ENCODE data around the gene HAUS8. TPM values are rescaled to one million over a fixed set of nuclear protein-coding genes. Genes with fewer than 3 reads are reported as not detected.

The HAUS8 gene
- total RNA-seq: 9.3 TPM

DNA sequence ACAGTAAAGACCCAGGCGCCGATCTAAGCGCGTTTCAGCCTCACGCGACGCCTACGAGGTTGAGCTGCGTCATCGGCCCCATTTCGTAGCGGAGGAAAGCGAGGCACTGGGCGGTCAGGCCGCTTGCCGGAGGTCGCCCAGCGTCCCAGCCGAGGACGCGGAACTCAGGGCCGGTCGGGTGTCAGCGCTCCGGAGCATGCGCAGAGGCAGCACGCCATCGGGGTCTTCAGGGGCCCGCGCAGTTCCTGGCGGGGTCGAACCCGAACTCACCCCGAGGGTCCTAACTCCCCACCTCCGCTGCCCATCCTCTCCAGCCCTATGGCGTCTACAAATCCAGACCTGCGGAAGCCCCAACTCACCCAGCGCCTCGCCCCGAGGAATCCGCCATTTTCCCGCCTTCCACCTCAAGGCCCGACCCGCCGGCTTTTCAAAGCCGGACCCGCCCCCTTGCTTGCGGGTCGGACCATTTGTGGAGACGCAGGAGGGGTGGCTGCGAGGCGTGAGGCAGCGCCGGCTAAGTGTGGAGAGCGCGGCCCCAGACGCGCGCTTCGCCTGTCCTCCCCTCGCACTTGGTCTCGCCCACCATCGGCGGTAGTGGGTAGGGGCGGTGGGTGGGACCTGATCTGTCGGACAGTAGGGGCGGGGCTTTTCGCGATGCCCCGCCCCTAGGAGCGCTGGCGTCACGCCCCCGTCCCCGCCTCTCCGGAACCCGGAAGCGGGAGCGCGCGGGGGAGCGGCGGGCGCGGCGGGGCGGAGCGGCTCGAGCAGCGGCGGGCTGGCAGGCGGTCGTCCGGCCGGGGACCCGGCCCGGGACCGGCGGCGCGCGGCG, at the start of gene HAUS8, which contains the start of gene MYO9B:
Gene HAUS8 (minus strand): TSS at position 418 of the 829 bp plus-strand sequence. CDS start 30 bp downstream, at position 388.
Gene MYO9B (plus strand): TSS at position 743 of the 829 bp plus-strand sequence. CDS start 25,941 bp downstream, outside the sequence.
- peak within 1 kb of the TSS; percentile 77 for H3K4me3 ChIP-seq (ENCODE audit: low read length)
- H3K27me3 ChIP-seq (ENCODE audit: insufficient read depth, low read length): no peaks in the 10 kb centered on the region
- peaks cover 57% of the 10 kb centered on the region for H3K4me1 ChIP-seq (ENCODE audit: insufficient read depth, low read length)
- no peaks in the 10 kb centered on the region for H3K9me3 ChIP-seq (ENCODE audit: low read depth, low read length)

- no peaks in the 10 kb centered on the region for H3K9me3 ChIP-seq (ENCODE audit: low read depth, low read length)
- H3K4me3 ChIP-seq (ENCODE audit: low read length): no peak overlapping the region
- peaks cover 65% of the 10 kb centered on the region for H3K4me1 ChIP-seq (ENCODE audit: insufficient read depth, low read length)
- no peaks in the 10 kb centered on the region for H3K27me3 ChIP-seq (ENCODE audit: insufficient read depth, low read length)
Measured at GRCh38 chr19:17124025-17124424, 48.8 kb upstream of the HAUS8 start.

DNA sequence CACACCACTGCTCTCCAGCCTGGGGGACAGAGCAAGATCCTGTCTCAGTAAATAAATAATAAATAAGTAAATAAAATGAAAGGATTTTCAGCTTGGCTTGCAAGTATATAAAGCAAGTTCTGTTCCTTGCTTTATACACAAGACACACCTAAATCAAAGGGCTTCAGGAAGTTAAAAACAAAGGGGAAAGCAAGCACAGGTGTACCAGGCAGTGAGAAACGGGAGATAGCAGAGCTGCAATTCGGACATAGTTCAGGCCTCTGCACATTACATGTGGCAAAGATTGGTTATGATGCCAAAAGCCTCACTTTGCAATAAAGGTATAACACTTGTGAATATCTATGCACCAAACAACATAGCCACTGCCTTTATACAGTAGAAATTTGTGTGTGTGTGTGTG, 47.8 kb upstream of the HAUS8 start:
- Histone ChIP-seq H3K27me3 (ENCODE audit: insufficient read depth, low read length) (no peaks in the 10 kb centered on the region), H3K9me3 (ENCODE audit: low read depth, low read length) (no peaks in the 10 kb centered on the region), H3K4me1 (ENCODE audit: insufficient read depth, low read length) (peaks cover 65% of the 10 kb centered on the region), H3K4me3 (ENCODE audit: low read length) (no peak overlapping the region)

- H3K4me1 ChIP-seq (ENCODE audit: insufficient read depth, low read length): peaks cover 60% of the 10 kb centered on the region
- no peaks in the 10 kb centered on the region for H3K9me3 ChIP-seq (ENCODE audit: low read depth, low read length)
- no peak overlapping the region for H3K4me3 ChIP-seq (ENCODE audit: low read length)
- H3K27me3 ChIP-seq (ENCODE audit: insufficient read depth, low read length): no peaks in the 10 kb centered on the region
Measured at GRCh38 chr19:17121736-17122293, 46.6 kb upstream of the HAUS8 start.

GRCh38 chr19:17118957-17119356, 43.7 kb upstream of the HAUS8 start:
- H3K4me3 ChIP-seq (ENCODE audit: low read length): no peak overlapping the region
- H3K4me1 ChIP-seq (ENCODE audit: insufficient read depth, low read length): peaks cover 43% of the 10 kb centered on the region
- no peaks in the 10 kb centered on the region for H3K27me3 ChIP-seq (ENCODE audit: insufficient read depth, low read length)
- H3K9me3 ChIP-seq (ENCODE audit: low read depth, low read length): no peaks in the 10 kb centered on the region

GRCh38 chr19:17116996-17117702, 41.9 kb upstream of the HAUS8 start:
- peaks cover 43% of the 10 kb centered on the region for H3K4me1 ChIP-seq (ENCODE audit: insufficient read depth, low read length)
- H3K27me3 ChIP-seq (ENCODE audit: insufficient read depth, low read length): no peaks in the 10 kb centered on the region
- no peak overlapping the region for H3K4me3 ChIP-seq (ENCODE audit: low read length)
- no peaks in the 10 kb centered on the region for H3K9me3 ChIP-seq (ENCODE audit: low read depth, low read length)

DNA sequence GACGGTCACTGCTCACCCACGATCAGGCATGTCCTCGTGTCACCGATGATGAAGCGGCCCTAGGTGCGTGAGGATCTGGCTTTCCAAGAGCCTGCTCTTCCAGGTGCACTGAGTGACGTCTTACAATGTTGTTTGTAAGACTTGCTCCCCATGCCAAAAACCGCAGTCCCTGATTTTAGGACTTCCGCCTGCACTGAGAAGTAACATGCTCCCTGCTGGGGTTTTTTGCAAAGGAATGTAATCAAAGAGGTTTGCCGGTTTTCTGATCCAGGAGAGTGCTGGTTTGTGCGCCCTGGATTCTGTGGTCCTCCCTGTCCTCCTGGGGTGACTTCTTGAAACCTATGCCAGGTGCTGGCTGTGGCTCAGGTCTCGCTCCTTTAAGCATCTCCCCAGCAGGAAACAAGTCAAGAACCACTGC, 39.2 kb upstream of the HAUS8 start:
- H3K9me3 ChIP-seq (ENCODE audit: low read depth, low read length): no peaks in the 10 kb centered on the region
- H3K27me3 ChIP-seq (ENCODE audit: insufficient read depth, low read length): no peaks in the 10 kb centered on the region
- no peak overlapping the region for H3K4me3 ChIP-seq (ENCODE audit: low read length)
- H3K4me1 ChIP-seq (ENCODE audit: insufficient read depth, low read length): peaks cover 61% of the 10 kb centered on the region

DNA sequence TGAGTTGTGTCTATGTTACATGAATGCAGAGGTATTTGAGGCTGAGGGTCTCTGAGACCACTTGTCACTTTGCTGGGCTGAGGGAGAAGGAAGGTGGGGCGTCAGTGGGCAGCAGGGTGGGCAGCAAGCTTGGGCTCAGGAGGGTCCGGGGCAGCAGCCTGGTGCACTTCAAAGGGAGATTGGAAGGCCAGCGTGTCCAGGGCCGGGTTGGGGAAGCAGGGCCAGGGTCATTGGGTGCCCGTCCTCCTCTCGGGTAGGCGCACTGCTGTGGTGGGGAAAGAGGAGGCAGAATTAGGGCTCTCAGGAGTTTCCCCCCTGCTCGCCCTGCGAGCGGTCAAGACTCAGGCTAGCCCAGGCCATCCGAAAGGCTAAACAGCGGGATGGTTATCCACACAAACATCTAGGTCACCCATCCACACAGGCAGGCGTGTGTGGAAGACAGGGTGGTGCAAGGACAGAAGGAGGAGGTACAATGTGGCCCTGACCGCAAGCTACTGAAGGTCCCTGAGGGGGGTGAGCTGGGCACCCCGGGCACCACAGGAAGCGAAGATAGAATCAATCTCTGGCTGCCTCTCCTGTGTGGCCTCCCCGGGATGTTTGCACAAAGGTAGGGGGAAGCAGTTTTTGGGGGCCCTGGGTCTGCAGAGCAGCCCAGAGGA, 38.0 kb upstream of the HAUS8 start:
- Histone ChIP-seq H3K4me1 (ENCODE audit: insufficient read depth, low read length) (peaks cover 72% of the 10 kb centered on the region), H3K9me3 (ENCODE audit: low read depth, low read length) (no peaks in the 10 kb centered on the region), H3K4me3 (ENCODE audit: low read length) (no peak overlapping the region), H3K27me3 (ENCODE audit: insufficient read depth, low read length) (no peaks in the 10 kb centered on the region)

- no peak overlapping the region for H3K4me3 ChIP-seq (ENCODE audit: low read length)
- H3K4me1 ChIP-seq (ENCODE audit: insufficient read depth, low read length): peaks cover 78% of the 10 kb centered on the region
- H3K27me3 ChIP-seq (ENCODE audit: insufficient read depth, low read length): no peaks in the 10 kb centered on the region
Measured at GRCh38 chr19:17112700-17113099, 37.4 kb upstream of the HAUS8 start.

DNA sequence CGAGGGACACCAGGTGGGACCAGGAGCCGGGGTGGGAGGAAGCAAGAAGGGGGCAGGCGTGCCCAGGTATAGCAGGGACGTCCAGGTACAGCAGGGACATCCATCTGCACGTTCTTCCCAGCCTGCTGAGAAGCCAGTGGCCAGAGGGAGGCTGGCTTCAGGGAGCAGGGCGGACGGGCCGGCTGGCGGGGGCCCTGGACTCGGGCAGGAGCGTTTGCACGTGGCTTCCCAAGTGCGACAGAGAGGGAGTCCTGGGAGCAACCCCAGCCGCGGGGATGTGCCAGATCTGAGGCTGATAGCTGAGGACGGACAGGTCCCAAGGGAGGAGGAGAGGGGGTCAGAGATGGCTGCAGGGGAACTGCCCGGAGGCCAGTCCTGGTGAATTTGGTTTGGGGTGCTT, 37.0 kb upstream of the HAUS8 start:
- H3K9me3 ChIP-seq (ENCODE audit: low read depth, low read length): no peaks in the 10 kb centered on the region
- H3K4me3 ChIP-seq (ENCODE audit: low read length): no peak overlapping the region
- H3K27me3 ChIP-seq (ENCODE audit: insufficient read depth, low read length): no peaks in the 10 kb centered on the region
- H3K4me1 ChIP-seq (ENCODE audit: insufficient read depth, low read length): peaks cover 81% of the 10 kb centered on the region

More at GRCh38 chr19:17112700-17113099, 37.4 kb upstream of the HAUS8 start:
- no peaks in the 10 kb centered on the region for H3K9me3 ChIP-seq (ENCODE audit: low read depth, low read length)

DNA sequence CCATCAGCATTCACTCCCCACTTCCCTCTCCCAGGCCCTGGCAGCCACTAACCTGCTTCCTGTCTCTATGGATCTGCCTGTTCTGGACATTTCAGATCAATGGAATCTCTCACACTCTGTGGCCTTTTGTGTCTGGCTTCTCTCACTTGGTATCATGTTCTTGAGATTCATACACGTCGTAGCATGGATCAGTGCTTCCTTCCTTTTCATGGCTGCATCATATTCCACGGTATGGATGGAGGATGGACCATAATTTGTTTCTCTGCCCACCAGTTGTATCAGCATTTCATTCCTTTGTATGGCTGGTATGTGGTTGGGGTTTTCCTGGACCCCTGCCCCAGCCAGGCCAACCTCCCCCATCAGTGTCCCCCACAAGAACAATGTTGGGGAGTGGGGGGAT, 36.5 kb upstream of the HAUS8 start:
- Histone ChIP-seq H3K27me3 (ENCODE audit: insufficient read depth, low read length) (no peaks in the 10 kb centered on the region), H3K4me1 (ENCODE audit: insufficient read depth, low read length) (peaks cover 81% of the 10 kb centered on the region), H3K4me3 (ENCODE audit: low read length) (no peak overlapping the region), H3K9me3 (ENCODE audit: low read depth, low read length) (no peaks in the 10 kb centered on the region)

DNA sequence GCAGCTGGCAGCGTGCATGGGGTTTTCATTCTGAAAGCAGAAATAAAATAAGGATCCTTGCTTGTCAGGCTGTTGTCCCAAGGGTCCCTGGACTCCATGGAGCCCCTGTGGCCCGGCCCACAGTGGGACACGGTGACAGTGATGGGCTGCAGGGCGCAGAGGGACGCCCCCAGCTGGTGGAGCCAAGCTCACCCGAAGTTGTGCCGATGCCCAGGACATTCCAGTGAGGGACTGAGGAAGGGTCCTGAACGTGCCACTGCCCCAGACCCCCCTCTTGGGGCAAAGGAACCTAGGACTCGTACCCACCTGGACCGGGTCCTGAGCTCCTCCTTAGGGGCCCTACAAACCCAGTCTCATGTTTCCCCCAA, 35.3 kb upstream of the HAUS8 start:
- Histone ChIP-seq H3K4me1 (ENCODE audit: insufficient read depth, low read length) (peaks cover 84% of the 10 kb centered on the region), H3K9me3 (ENCODE audit: low read depth, low read length) (no peaks in the 10 kb centered on the region), H3K27me3 (ENCODE audit: insufficient read depth, low read length) (no peaks in the 10 kb centered on the region), H3K4me3 (ENCODE audit: low read length) (no peak overlapping the region)

- Histone ChIP-seq H3K9me3 (ENCODE audit: low read depth, low read length) (no peaks in the 10 kb centered on the region), H3K4me3 (ENCODE audit: low read length) (peak overlapping the region; percentile 30), H3K4me1 (ENCODE audit: insufficient read depth, low read length) (peaks cover 89% of the 10 kb centered on the region), H3K27me3 (ENCODE audit: insufficient read depth, low read length) (no peaks in the 10 kb centered on the region)
Measured at GRCh38 chr19:17109962-17110598, 34.8 kb upstream of the HAUS8 start.

GRCh38 chr19:17109300-17109699, 34.0 kb upstream of the HAUS8 start:
- Histone ChIP-seq H3K4me3 (ENCODE audit: low read length) (peak overlapping the region; percentile 30), H3K27me3 (ENCODE audit: insufficient read depth, low read length) (no peaks in the 10 kb centered on the region), H3K9me3 (ENCODE audit: low read depth, low read length) (no peaks in the 10 kb centered on the region), H3K4me1 (ENCODE audit: insufficient read depth, low read length) (peaks cover 96% of the 10 kb centered on the region)
